GM21723 (cell line): Measurements from ENCODE around the gene CHST10.
"Not testable (repeated sequence)": the region's sequence is repeated elsewhere in the genome, so short reads cannot be mapped to it uniquely, and the experiment has no call there.

Experiments
- ATAC-seq: cut with Tn5 transposase; IDR thresholded peaks from one replicate; pipeline ENCODE4 v1.9.1; 2021; ENCODE audit warnings: mild to moderate bottlenecking, moderate library complexity; ENCODE audit not compliant: unreplicated experiment

CHST10 gene

GRCh38 chr2:100342466-100342865 is 75.0 kb downstream of the CHST10 start:
- ATAC-seq: not testable (repeated sequence)
